Activated CD8-positive, alpha-beta memory T cell treated with anti-CD3 and anti-CD28 coated beads, Interleukin-2, amount 50 U/mL, for 1 hour (primary cell): ENCODE measurements around the gene TUFT1.
A peak's percentile ranks its signal among the peaks of the same experiment; 100 is the strongest.

Experiments used
- DNase-seq: peaks from one replicate; pipeline ENCODE4 v3.0.0-alpha.2; 2020; ENCODE audit errors: extremely low read depth

The TUFT1 gene

DNA sequence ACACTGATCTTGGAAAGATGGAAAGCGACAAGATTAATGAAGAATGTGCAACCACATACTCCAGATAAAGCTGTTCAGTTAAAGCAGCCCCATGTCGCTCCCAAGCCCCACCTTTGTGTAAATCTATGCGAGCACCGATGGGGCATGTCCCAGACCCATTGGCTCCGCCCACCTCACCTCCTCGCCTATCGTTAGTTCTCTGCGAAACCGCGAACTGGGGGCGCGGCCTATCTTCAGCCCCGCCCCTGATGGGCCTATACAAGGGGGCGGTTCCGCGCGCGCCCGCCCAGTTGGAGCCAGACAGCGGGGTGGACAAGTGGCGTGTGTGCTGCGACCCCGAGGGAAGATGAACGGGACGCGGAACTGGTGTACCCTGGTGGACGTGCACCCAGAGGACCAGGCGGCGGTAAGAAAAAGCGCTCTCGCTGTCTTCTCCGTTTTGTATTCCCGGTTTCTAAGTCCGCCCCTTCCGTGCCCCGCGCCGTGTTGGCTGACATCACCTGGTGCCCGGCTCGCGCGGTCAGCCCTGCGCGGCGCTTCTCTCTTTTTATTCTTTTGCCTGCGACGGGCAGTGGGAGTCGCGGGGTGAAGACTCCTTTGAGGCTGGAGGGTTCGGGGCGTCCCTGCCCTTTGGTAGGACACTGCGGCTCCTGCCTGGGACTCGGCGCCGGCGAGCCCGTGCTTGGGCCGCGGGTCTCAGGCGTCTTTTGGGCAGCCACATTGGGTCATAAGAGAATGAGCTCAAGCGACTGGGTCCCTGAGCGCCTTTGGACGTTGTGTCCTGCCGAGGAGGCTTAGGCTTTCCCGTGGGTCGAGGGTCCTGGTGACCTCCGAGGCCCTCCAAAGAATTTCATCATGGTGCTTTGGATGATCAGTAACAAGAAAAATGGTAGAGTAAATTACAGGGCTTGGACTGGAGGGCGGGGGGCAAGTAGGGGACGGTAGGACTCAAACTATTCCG lies at the start of gene TUFT1:
Gene TUFT1 (plus strand): TSS at position 289 of the 961 bp plus-strand sequence. CDS start 58 bp downstream, at position 347.
- peak; percentile 81 for DNase-seq

DNA sequence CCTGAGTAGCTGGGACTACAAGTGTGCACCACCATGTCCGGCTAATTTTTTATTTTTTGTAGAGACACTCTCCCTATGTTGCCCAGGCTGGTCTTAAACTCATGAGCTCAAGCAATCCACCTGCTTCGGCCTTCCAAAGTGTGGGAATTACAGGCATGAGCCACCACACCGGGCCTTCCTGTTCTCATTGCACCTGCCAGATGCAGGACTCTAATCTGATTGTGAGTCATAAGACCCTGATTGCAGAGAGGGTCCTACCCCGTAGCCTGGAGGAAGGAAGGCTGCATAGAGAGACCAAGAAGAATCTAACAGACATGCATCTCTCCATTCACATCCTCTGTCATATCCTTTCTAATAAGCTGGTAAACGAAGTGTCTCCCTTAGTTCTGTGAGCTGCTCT lies 48.5 kb upstream of the TUFT1 start:
- DNase-seq = no peak

GRCh38 chr1:151492120-151492519 lies 48.0 kb upstream of the TUFT1 start:
- DNase-seq = no peak

- no peak for DNase-seq
These were observed 47.1 kb upstream of the TUFT1 start for GRCh38 chr1:151493042-151493441.

DNA sequence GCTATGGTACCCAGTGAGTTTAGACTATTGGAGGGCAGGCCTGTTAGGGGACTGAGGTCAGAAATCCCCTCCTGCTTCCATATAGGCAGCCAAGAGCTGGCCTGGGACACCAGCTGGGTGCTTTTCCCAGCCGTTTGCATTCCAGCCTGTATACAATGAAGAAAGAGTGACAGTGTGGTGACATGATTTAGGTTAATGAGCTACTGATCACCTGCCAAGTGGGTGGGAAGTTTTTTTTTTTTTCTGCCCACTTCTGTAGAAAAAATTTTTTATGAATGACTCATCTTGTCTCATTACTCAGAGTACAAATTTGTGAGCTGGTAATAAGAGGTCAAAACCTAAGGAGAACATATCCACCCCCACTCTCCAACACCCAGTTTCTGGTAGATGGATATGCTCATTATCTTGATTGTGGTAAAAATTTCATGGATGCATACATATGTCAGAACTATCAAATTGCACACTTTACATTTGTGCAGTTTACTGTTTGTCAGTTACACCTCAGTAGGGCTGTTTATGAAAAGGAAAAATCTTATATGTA lies 45.3 kb upstream of the TUFT1 start:
- DNase-seq = no peak

- DNase-seq = no peak
These were observed 44.8 kb upstream of the TUFT1 start for GRCh38 chr1:151495316-151495715.

- no peak for DNase-seq
These were observed 40.7 kb upstream of the TUFT1 start for GRCh38 chr1:151499365-151499764.

DNA sequence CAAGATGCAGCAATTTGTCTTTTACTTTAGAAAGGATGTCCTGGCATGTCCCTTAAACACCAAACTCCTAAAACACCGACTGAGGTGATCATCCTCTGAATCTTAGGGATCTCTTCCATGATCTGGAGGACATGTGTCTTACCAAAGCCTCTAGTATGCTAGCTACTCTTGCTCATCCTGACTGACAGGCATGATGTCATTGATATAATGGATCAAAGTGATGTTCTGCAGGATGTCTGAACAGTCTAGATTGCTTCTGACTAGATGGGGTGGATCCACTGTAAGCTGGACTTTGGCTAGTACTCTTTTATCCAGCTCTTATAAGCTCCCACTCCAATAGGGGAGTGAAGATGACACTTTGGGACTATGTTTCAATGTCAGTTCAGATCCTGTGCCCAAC lies 40.2 kb upstream of the TUFT1 start:
- DNase-seq = no peak

DNA sequence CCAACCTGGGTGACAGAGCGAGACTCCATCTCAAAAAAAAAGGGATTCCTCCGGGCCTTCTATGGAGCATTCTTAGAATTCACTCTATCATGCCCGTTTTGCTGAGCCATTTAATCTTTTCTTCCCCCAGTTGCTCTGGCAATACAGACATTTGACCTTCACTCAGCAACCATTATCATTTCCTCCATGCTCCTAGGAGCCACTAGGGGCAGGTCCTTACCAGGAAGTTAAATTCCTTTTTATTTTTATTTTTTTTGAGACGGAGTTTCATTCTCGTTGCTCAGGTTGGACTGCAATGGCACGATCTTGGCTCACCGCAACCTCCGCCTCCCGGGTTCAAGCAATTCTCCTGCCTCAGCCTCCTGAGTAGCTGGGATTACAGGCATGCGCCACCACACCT lies 38.6 kb upstream of the TUFT1 start:
- DNase-seq = no peak

DNA sequence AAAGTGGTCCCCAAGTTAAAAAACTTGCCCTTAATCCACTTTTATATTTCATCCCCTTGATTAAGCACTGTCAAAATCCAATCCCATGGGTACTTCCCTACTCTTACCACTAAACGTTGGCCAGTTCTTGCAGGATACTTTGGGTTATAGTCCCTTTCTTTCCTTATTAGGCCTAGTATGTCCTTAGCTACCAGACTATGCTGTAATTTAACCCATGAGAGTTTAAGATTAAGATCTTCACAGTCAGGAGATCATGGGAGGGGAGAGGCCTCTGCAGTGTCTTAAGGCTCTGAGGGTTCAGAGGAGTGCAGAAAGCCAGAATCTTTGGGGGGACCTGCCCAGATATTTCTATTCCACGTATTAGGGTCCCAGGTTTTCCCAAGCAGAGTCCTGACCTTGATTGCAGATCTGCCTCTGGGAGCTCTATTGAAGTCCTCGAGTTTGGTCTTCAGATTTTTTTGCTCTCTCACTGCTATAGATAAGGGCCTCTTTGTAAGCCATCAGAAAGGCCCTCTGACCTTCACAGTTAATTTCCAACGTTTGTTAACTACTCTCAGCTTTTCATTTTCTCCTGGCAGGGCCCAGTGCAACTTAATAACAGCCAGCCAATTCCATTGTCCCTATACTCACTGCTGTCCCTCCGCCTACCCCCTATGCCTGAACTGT lies 37.9 kb upstream of the TUFT1 start:
- no peak for DNase-seq

DNA sequence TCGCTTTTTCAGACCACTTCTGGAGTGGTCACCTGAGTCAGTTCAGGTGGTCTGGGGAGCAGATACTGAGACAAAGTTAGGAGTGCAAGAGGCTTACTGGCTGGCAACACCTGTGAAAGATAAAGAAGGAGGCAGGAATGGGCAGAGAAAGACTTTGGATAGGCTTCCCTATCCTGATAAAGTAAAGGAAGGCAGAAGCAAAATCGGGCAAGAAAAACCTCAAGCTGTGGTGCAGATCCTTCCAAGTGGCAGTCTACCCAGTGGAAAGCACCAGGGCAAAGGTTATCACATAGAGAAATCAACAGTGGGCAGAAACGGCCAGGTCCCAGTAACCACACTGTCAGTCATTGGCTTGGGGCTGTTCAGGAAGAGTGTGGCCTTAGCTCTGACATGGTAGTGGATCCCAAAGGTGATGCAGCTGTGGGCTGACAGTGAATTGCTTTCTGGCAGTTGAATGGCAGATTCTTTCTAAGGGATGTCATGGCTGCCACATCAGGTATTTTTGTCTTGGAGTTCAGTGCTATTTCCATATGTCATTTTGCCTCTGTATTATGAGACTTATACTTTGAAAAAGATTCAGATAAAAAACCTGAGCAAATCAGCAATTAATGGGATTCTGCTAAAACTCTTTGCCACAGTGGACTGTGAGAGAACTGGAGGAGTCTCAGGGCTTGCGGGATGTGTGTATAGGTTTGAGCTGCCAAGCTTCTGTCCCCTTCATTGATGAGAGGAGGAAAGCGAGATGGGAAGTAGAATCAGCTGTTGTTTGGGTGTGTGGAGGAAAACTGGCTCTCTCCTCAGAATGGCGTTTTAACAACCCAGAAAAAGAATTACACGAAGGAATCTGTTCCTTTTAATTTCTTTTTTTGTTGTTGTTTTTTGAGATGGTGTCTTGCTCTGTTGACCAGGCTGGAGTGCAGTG lies 37.0 kb upstream of the TUFT1 start:
- no peak for DNase-seq

DNA sequence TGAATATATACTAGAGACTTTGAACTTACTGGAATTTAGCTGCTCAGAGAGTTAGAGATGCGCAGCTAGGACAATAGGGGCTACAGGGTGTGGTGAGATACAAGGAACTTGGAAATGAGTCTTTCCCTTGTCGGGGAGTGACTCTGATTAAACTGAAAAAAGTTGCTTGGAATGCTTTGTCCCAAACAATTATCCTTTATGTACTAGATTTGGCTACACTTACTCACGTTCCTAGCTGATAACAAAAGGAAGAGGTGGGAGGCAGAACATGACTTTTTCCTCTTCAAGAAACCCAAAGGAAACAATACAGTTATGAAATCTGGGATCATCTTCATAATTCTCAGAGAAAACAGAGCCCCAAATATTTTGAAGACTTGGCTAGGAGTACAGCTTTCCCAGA lies 35.9 kb upstream of the TUFT1 start:
- DNase-seq = no peak

DNA sequence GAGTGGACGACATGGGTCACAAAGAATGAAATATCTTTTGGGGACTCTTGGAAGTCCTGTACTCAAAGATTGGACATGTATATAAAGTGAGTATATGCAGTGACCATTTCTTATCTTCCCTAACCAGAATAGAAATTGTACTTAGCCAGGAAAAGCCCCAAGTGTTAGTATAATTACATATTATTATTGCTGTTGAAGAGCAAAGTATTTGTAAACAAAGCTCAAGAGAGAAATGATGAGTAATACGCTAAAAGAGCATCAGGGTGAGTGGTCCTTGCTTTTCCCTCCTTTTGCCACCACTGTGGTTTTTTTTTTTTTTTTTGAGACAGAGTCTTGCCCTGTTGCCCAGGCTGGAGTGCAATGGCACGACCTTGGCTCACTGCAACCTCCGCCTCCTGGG lies 35.4 kb upstream of the TUFT1 start:
- DNase-seq = no peak

DNA sequence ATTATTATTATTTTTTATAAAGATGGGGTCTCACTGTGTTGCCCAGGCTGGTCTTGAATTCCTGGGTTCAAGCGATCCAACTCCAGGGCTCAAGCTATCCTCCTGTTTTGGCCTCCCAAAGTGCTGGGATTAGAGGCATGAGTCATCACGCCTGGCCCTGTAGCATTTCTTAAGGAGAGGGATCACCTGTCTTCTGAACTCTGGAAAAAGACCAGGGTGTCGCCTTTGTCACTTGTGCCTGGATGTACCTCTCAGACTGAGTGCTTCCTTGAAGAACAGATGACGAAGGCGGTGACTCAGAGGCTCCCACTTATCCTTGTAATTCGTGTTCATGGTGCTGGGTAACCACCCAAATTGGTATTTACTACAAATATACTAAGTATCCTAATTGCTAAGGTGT lies 31.3 kb upstream of the TUFT1 start:
- DNase-seq = no peak

DNA sequence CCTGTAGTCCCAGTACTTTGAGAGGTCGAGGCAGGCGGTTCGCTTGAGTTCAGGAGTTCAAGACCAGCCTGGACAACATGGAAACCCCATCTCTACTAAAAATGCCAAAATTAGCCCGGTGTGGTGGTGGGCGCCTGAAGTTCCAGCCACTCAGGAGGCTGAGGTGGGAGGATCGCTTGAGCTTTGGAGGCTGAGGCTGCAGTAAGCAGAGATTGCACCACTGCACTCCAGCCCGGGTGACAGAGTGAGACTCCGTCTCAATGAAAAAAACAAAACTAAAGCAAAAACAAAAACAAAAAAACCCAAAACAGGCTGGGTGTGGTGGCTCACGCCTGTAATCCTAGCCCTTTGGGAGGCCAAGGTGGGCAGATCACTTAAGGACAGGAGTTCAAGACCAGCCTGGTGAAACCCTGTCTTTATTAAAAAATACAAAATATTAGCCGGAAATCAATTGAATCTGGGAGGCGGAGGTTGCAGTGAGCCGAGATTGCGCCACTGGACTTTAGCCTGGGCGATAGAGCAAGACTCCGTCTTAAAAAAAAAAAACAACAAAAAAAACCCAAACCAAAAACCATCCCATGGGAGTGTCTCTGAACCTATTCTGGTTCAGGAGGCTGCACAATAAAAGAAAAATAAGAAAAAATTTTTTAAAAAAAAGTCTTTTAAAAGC lies 30.6 kb upstream of the TUFT1 start:
- DNase-seq = no peak

- no peak for DNase-seq
These were observed 30.1 kb upstream of the TUFT1 start for GRCh38 chr1:151510020-151510405.

DNA sequence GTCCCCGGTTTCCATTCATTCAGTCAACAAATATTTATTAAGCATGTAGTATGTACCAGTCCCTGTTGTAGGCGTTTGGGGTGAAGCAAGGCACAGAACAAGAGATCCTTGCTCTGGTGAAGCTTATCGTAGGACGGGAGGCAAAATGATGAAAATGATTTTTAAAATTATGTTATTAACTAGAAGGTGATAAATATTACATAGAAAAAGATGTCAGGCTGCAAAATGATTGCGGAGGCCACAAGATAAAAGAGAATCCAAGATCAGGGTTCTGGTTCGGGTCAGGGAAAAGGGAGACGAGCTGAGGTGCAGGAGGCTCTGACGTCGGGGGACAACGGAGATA lies 29.5 kb upstream of the TUFT1 start:
- no peak for DNase-seq

DNA sequence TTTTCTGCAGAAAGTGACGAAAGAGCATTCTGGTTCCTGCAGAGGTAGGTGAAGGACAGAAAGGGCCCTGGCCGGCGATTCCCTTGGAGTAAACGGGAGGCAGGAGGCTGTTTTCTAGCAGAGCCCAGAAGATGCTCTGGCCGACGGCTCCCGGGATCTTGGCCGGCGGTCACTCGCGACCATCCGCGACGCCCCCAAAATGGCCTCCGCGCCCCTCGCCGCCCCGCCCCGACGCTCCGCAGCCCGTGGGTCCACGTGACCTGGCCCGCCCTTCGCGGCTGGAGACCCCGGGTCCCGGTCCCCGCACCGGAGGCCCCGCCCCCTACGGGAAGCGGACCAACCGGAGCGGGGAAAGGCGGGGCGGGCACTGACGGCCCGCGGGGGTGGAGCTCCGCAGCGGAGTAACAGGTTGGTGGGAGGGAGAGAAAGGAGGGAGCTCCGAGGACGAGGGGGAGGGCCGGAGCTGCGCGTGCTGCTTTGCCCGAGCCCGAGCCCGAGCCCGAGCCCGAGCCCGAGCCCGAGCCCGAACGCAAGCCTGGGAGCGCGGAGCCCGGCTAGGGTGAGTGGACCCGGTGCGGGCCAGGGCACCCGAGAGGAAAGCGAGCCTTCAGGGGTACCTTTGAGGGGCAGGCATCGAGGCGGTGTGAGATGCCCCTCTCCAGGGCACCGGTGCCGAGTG lies 29.0 kb upstream of the TUFT1 start, which contains the start of gene CGN:
Gene CGN (plus strand): TSS at position 431 of the 679 bp plus-strand sequence. CDS start 7,133 bp downstream, outside the sequence.
- peak; percentile 64 for DNase-seq

GRCh38 chr1:151511636-151512215 lies 28.4 kb upstream of the TUFT1 start:
- DNase-seq = no peak

DNA sequence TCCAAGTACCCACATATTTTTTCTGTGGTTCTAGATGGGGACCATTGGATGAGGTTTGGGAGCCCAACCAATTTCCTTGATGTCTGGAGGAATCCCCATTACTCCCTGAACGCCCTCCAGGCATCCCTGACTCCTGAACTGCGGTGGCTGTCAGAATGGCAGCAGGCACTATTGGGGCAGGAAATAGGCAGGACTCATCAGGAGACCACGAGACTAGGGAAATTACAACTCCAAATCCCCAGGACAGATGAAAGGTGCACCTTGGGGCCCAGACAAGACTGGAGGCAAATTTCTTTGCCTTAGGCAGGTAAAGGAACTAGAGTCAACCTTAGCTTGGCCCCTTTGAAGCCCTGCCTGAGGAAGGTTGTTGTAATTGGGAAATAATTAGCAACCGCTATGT lies 27.8 kb upstream of the TUFT1 start:
- DNase-seq = no peak
